HG02870 (cell line): Measurements from ENCODE around the gene FAM174B.

Experiments
- ATAC-seq: cut with Tn5 transposase; IDR thresholded peaks from one replicate; pipeline ENCODE4 v1.9.1; 2021; ENCODE audit warnings: mild to moderate bottlenecking, moderate library complexity; ENCODE audit not compliant: unreplicated experiment

The FAM174B gene

DNA sequence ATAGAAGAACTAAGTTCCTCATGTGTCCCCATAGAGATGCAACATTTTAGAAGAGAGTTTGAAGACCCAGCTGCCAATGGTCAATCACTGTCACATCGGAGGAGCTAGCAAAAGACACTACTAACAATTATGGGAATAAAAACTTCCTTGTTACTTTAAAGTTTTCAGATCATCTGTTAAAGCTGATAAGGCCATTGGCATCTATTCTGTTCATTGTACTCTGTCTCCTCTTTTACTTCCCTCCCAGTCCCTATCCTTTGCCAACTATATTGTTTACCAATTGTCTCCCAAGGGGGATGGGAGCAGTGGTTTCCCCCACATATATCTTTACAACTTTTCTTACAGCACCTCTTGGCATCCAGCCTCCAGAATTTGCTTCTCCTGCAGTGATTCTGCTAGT is 81.0 kb downstream of the FAM174B start:
- no peak for ATAC-seq

DNA sequence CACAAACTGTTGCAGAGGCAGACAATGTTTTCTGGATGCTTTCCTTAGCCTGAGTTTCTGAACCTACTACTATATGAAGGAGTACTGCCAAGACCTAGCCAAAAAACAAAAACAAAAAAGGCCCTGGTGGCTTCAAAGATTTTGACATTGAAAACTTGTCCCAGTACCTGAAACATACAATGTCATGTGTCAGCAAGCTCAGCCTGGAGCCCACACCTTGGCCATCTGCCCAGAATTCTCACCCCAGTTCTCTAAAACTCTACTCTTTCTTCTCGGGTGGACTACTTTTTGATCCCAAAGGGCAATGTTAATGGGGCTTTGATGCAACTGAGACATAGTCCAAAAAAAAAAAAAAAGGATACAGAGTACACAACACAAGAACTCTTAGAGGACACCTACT is 81.4 kb downstream of the FAM174B start:
- no peak for ATAC-seq

- ATAC-seq, result no peak
Observed at GRCh38 chr15:92571824-92572223, 83.8 kb downstream of the FAM174B start.

DNA sequence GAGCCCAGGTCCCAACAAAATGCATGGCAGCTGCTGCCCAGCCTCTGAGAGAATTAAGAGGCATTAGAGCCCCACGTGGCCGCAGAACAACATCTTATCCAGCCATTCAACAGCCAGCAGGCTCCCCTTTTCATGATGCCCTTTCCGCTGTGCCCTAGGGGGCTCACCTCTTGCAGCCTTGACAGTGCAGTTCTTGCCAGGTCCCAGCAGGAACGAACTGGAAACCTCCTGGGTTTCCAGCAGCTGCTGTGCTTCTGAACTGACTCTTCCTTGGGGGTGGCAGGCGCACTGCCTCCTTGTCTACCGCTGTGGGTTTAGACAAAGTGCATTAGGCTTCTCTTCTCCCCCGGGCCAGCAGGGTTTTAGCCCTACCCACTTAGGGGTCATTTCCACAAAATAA is 85.2 kb downstream of the FAM174B start:
- no peak for ATAC-seq

DNA sequence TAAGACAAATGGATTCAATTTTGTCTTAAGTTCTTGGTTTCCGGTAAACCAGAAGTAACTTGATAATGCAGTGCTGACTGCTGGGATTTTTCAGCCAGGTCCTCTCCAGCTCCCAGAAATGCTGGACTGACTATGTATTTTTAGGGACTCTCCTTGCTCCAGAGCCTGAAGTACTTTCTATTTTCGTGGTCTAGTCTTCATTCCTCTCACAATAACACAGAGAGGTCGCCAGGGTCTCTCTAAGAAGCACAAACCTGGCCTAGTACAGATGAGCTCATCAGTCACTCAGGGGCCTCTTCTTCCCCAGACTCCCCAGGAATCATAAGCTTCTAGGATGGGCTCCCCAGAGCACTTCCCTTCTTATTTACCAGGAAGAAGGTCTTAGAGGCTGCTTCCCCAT is 85.8 kb downstream of the FAM174B start:
- ATAC-seq, result no peak
